HG02571 (cell line): ENCODE data around the gene GLIS1.

Experiments
- ATAC-seq: cut with Tn5 transposase; IDR thresholded peaks from one replicate; pipeline ENCODE4 v1.9.1; 2021; ENCODE audit warnings: mild to moderate bottlenecking, moderate library complexity; ENCODE audit not compliant: unreplicated experiment

The GLIS1 gene

GRCh38 chr1:53477651-53478501 lies 261.1 kb downstream of the GLIS1 start:
- ATAC-seq: no peak

DNA sequence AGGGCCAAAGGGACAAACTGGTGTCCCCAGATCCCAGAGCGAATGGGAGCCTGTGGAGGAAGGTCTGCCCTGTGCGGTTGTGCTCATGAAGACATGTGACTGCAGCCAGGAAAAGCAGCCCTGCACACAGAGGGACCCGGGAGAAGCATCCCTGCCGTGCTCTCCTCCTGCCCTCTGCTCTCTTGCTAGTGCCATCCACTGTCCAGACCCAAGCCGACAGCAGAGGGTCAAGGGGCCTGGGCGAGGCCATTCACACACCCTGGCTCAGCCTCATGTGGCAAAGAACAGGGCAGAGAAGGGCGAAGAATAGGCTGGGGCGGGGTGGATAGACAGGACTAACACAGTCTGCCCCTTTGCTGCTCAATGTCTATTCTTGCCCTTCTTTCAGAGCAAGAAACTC lies 262.4 kb downstream of the GLIS1 start:
- no peak for ATAC-seq

GRCh38 chr1:53475664-53476063 lies 263.3 kb downstream of the GLIS1 start:
- ATAC-seq: no peak

DNA sequence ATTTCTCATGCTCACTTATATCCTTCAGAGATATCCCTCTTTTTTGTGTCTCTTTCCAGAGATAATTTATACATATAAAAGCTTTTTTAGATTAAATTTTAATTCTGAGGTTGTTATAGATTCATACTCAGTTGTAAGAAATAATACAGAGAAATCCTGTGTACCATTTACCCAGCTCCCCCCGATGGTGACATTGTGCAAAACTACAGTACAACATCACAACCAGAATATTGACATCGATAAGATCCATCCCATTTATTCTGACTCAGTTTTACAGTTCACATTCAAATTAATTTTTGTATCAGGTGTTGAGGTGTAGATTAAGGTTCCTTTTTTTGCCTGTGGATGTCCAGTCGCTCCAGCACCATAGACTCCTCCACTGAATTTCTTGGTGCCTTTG lies 265.5 kb downstream of the GLIS1 start:
- no peak for ATAC-seq

DNA sequence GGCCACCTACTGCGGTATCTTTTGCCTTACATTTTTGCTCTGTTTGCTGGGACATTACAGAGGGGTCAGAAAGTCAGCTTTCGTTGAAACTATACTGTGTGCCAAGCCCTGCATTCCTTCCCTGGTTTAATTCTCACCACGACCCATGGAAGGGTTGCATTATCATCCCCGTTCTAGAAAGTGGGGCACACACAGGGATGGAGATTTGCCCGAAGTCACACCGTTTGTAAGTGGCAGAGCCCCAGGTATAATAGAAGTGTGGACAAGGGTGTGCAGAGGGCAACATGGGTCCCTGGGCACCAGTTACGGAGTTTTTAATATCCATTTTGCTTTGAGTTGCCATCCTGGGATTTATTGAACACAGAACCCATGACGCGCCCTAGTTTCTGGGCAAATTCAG lies 268.0 kb downstream of the GLIS1 start:
- ATAC-seq: no peak

- ATAC-seq: no peak
Measured at GRCh38 chr1:53470584-53470983, 268.4 kb downstream of the GLIS1 start.

- ATAC-seq: no peak
Measured at GRCh38 chr1:53470155-53470554, 268.8 kb downstream of the GLIS1 start.

DNA sequence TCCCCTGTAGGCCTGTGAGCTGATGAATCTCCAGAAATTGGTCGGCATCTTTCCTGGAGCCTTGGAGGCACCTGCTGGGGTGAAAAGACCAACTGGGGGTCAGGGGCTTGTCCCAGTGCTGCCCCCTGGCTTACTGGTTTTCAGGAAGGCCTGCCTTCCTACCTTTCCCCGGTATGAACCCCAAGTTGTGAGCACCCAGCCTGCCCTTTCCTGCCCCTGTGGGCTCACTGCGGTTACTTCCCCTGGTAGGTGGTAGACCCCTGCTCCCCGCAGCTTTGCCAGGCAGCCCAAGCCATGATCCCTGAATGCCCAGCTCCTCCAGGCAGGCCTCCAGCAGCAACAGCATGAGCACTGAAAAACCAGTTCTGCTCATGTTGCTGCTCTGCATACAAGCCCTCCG lies 269.6 kb downstream of the GLIS1 start:
- no peak for ATAC-seq

- no peak for ATAC-seq
Measured at GRCh38 chr1:53468374-53468773, 270.6 kb downstream of the GLIS1 start.

GRCh38 chr1:53467391-53467790 lies 271.6 kb downstream of the GLIS1 start:
- ATAC-seq: no peak

- no peak for ATAC-seq
Measured at GRCh38 chr1:53465023-53465957, 273.7 kb downstream of the GLIS1 start.

DNA sequence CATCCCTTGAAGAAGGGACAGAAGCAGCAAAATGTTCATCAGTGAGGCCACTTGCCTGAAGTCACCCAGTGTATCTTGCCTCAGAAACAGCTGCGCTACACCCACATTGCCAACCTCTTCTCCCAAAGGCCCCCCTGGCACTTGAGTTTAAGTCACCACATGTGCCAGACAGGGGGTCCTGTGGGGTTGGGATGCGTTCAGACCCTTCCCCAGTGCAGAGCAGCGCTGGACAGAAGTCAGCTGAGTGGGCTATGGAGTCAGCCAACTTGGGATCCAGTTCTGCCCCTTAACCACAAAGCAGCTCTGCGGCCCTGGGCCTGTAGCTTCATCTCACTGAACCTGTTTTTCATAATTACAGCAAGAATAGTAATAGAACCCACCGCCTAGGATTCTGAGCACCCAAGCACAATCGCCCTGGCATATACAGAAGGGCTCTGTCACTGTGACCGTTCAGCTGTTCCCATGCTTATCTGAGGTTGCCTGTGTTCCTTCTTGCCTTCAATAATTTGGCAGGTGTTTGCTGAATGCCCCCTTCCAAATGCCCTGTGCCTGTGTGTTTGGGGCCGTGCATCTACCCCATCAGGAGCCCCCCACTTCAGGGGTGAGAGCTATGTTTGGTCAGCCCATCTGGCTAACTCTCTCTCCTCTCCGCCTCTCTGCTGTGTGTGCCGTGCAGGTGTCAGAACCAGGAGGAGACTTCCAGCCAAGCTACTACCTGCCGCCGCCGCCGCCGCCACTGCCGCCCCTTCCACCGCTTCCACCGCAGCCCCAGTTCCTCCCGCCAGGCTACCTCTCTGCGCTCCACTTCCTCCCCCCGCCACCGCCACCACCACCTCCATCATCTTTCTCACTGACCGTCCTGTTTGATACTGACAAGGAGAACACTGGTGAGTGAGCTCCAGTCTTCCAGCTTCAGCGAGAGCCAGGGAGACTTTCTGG lies 274.7 kb downstream of the GLIS1 start:
- ATAC-seq: no peak

- ATAC-seq: no peak
Measured at GRCh38 chr1:53462769-53463501, 276.0 kb downstream of the GLIS1 start.

DNA sequence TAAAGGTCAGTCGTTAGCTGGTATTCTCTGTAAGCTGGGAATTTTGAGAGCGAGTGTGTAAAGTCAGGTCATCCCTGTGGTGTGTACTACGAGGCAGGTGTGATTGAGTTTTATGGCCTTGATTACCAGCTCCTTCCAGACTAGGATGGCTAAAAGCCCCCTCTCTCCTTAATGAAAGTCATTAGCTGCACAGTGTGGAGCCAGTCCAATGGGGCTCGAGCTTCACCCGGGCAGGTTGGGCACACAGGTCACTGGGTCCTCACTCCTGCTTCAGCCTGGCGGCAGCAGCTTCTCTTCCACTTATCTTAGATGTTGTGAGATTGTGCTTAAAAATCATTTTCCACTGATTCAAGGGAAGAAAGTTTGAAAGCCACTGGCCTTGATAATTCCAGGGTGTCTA lies 276.8 kb downstream of the GLIS1 start:
- ATAC-seq: no peak

GRCh38 chr1:53461323-53462044 lies 277.5 kb downstream of the GLIS1 start:
- ATAC-seq: no peak

GRCh38 chr1:53460666-53461322 lies 278.2 kb downstream of the GLIS1 start:
- no peak for ATAC-seq

GRCh38 chr1:53460211-53460634 lies 278.7 kb downstream of the GLIS1 start:
- ATAC-seq: no peak

GRCh38 chr1:53459321-53460175 lies 279.4 kb downstream of the GLIS1 start, which contains the start of gene DMRTB1:
Gene DMRTB1 (plus strand): TSS chr1:53459399. CDS start chr1:53459454, 55 bp downstream.
- no peak for ATAC-seq
